ENCODE data around the gene LCE1E.
A peak's percentile ranks its signal among the peaks of the same experiment; 100 is the strongest.

The LCE1E gene

GRCh38 chr1:152786077-152786476, at the start of gene LCE1E:
LCE1E (plus strand) TSS chr1:152786257; CDS start chr1:152787300, 1,043 bp downstream.
- no peak for DNase-seq

GRCh38 chr1:152737997-152738396, 48.1 kb upstream of the LCE1E start:
- DNase-seq: no peak

- no peak for DNase-seq
Observed at GRCh38 chr1:152739841-152740240, 46.2 kb upstream of the LCE1E start.

- DNase-seq: no peak
Observed at GRCh38 chr1:152741656-152742055, 44.4 kb upstream of the LCE1E start.

- no peak for DNase-seq
Observed at GRCh38 chr1:152743371-152744145, 42.5 kb upstream of the LCE1E start.

- peak in 1 of 3 donors; percentile 3 for DNase-seq
Observed at GRCh38 chr1:152745289-152745704, 40.8 kb upstream of the LCE1E start.

GRCh38 chr1:152745765-152746444, 40.2 kb upstream of the LCE1E start:
- DNase-seq: no peak

GRCh38 chr1:152747831-152748230, 38.2 kb upstream of the LCE1E start:
- no peak for DNase-seq

GRCh38 chr1:152752225-152752624, 33.8 kb upstream of the LCE1E start:
- DNase-seq: peak; percentile 9 to 45 (median 13)

- DNase-seq: no peak
Observed at GRCh38 chr1:152753586-152753985, 32.5 kb upstream of the LCE1E start.

- no peak for DNase-seq
Observed at GRCh38 chr1:152756872-152757271, 29.2 kb upstream of the LCE1E start.

GRCh38 chr1:152757747-152758146, 28.3 kb upstream of the LCE1E start, which contains the start of gene KPRP:
KPRP (plus strand) TSS chr1:152758025; CDS start chr1:152759589, 1,564 bp downstream.
- DNase-seq: no peak

- no peak for DNase-seq
Observed at GRCh38 chr1:152758636-152759035, 27.4 kb upstream of the LCE1E start.

- DNase-seq: no peak
Observed at GRCh38 chr1:152759453-152760173, 26.4 kb upstream of the LCE1E start.

GRCh38 chr1:152760551-152761190, 25.4 kb upstream of the LCE1E start:
- no peak for DNase-seq

GRCh38 chr1:152761609-152762213, 24.3 kb upstream of the LCE1E start:
- no peak for DNase-seq

GRCh38 chr1:152768847-152769533, 17.1 kb upstream of the LCE1E start:
- no peak for DNase-seq

GRCh38 chr1:152770411-152770810, 15.6 kb upstream of the LCE1E start:
- DNase-seq: no peak

GRCh38 chr1:152774875-152775274, 11.2 kb upstream of the LCE1E start, which contains the start of gene LCE1F:
LCE1F (plus strand) TSS chr1:152775140; CDS start chr1:152776372, 1,232 bp downstream.
- DNase-seq: no peak

GRCh38 chr1:152776361-152776760, 9.7 kb upstream of the LCE1E start:
- no peak for DNase-seq

GRCh38 chr1:152777510-152778137, 8.4 kb upstream of the LCE1E start:
- peak in 2 of 3 donors; percentile 16 to 37 for DNase-seq

Data from suppressor macrophage treated with lipopolysaccharide for 1 hour (primary cell).